SKM-1 treated with dmso at 0.1 percent for 144 hours (cell line): Measurements from ENCODE around the gene INPP4A.

Experiments
- DNase-seq: peaks from one replicate; lab custom pipeline; 2025; ENCODE audit not compliant: unreplicated experiment; lab: John Stamatoyannopoulos, UW

INPP4A gene

DNA sequence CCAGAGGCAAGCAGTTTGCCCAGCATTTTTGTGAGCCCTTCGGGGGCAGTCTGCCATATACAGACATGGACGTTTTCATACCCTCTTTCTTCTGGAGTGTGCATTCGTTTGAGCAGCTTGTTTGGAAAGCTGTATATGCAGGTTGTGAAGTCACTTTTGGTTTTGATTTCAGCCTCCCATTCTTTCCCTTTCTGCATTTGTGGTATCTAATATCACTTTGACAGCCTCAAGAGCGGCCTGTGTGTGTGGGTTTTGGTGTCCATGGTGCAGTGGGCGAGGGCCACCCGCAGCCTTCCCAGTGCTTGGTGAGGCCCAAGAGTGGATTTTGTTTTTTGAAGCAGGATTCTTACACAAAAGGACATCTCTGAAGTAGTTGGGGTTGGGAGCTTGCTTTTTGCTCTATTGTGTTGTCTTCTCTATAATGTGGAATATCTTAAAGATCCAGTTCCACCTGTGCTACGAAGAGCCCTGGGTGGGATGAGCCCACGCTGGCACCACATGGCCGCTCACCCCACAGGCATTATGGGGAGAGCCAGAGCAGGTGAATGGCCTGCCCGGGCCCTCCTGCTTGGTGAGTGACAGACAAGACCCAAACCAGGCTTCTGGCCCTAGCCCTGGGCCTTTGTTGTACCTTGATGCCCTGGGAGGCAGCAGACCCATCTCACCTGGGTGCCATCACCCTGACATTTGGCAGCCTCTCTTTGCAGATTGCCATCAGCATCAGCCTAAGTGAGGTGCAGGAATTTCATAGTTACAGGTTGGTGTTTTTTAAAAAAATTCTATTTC is 29.5 kb downstream of the INPP4A start:
- no peak for DNase-seq

DNA sequence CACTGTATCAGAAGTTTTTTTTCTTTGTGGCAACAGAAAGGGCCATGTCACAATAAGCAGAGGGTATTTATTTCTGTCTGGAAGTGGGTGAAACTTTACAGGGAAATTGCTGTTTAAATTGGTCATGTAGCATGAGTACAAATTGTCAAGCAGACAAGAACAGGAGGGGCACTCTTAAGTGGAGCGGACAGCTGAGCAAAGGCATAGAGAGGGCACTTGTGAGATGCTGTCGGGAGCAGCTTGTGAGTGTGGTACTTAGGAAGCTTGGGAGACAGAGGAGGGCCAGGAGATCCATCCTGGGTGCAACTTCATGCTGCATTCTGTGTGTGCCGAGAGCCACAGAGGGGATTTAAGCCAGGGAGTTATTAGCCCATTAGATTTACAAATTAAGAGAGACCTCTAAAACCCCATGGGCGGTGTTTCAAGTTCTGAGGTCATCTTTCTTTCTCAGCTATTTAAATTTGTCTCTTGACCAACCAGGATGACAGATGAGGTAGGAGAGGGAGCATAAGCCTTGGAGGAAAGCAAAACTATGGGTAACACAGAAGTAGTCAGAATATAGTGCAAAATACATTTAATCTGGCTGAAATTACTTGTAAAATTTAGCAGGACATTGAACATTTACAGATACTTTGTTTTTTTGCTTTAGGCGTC is 30.4 kb downstream of the INPP4A start:
- DNase-seq, result no peak

DNA sequence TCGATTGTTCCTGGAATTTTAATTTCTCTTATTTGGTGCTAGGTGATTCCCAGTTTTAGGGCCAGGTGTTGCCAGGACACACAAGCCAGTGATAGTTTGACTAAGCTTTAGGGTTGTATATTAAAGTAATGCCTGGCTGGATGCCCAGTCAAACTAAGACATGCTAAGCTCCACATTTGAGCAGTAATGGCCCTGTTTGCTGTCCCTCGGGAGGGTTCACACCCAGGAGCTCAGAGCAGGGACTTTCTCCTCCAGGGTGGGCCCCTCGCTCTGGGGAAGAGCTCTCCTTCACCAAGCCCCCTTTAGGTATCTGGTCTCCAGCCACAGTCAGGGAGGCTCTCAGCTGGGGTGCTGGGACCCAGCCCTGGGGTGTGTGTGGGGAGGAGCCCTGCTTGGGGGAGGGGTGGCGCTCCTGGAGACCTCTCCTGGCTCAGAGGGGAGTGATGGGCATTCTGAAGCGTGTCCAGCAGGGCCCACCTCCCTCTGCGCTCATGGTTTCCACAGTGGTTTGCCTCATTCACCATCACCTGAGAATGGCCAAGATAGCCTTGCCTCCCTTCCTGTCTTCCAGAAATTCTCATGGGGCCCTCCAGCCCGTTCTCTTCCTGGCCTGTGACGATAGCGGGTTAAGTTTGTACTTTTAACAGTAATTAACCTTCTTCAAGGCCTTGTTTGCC is 31.7 kb downstream of the INPP4A start:
- no peak for DNase-seq

DNA sequence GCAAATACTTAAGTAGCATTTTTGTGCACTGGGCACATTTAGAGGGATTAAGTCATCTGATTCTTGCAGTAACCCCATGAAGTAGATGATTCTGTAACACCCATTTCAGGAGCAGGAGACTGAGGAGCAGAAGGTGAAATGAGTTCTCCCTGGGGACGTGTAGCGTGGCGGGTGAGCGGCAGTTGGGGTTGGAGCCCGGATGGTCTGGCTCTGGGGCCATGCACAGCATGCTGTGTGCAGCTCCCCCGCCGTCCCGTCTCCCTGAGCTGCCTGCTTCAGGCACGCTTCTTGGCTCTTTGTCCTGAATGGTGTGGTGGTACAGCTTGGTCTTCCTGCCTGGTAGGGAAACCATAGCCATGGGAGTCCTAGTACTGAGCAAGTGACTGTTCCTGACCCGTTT is 32.4 kb downstream of the INPP4A start:
- no peak for DNase-seq

DNA sequence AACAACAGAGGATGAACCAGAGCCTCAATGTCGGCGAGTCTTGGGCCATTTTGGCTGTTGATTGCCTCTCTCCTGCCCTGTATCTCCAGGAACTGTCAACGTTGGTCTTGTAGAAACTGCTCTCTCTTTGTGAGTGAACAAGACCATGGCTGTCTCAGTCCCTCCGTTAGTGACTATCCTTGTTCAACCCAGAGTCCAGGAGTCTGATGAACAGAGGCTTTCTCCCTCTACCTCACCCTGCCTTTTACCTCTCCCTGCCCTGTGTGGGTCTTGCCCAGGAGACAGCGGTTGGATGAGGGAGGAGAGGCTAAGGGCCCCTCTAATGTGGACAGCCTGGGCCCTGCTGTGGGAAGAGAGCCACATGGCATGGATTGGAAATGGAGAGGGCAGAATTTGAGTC is 32.8 kb downstream of the INPP4A start:
- no peak for DNase-seq

DNA sequence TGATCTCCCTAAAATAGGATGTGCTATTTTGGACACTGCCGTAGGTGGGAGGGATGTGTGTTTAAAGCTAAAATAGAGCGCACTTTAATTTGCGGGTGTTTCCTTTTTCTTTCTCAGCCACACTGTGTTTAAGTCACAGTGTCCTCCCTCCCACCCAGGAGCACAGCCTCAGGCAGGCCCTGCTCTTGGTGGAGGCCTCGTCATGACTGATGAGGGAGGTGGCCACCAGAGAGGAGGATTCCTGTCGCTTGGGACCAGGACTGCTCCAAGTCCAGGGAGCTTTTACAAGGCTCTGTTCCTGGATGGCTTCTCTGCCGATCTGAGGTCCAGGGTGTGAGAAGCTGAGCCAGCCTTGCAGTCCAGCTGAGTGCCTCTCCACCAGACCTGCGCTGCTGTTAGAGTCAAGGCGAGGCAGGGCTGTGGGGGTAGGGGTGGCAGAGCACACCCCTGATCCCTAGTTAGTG is 33.5 kb downstream of the INPP4A start:
- no peak for DNase-seq

DNA sequence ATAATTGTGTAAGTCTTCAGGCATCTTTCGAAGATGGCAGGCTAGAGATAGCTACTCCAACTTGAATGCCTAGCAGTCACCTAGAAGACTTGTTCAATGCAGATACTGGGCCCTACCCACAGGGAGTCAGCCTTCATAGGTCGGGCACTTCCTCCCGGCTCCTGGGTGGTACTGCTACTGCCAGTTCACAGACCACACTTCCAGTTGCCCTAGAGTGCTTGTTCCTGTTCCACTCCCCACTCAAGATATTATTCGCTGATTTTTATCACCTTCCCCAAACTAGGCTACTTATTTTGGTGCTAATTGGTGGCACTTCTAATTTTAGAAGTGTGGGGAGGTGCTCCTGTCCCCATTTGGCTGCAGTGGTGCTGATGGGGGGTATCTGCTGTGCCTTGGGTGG is 34.2 kb downstream of the INPP4A start:
- no peak for DNase-seq

DNA sequence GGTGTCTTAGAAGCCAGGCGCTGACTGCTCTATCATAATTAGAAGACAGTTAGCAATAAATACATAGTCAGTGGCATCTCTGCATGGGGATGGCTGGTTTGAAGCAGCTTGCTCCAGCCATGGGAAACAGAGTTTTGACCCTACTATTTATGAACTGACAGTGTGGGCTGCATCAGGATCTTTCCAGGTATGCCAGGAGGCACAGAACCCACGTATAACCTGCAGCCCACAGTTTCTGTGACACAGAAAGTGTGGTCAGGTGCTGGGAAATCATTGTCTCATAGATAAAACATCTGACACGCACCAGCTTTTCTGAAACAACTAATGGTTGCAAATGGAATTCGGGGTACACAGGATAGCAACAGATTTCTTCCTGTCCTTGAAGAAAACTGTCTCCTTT is 34.7 kb downstream of the INPP4A start:
- no peak for DNase-seq

DNA sequence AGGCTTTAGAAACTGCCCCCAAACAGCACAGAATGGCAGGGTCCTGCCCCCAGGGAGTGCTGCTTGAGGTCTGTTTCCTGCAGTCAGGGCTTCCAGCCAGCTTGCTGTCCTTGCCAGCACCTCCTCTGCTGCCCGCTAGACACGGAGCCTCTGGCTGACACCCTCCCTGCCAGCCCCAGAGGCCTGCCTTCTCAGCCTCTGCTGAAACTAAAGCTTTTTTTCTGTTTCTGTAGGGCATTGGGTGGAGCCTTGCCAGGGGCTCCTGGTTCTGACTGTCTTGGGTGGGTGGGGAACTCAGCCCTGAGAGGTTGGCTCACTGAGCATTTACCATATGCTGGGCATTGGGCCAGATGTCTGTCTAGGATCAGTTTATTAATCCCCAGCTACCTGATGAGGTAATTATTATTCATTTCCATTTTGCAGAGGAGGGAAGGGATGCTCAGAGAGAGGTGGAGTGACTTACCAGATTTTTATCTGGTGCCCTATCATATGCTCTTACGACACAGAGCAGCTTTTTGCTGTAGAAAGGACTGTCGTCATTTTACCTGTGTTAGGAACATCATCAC is 35.4 kb downstream of the INPP4A start:
- DNase-seq, result no peak

DNA sequence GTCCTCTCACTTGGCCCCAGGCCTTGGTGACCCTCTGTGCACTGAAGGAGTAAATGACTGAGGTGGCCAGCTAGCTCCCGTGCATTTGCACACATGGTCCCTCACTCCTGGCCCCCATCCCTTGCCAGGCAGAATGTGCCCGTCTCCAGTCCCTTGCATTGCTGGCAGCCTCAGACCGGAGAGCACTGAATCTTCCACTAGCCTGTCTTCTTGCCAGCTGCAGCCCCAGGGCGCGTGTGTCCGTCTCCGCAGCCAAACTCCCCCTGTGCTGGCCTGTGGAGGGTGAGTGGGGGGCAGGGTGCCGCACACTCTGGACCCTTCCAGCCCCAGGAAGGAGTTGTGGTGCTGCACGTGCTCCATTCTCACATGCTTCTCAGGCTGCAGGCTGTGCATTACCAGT is 35.9 kb downstream of the INPP4A start:
- no peak for DNase-seq

DNA sequence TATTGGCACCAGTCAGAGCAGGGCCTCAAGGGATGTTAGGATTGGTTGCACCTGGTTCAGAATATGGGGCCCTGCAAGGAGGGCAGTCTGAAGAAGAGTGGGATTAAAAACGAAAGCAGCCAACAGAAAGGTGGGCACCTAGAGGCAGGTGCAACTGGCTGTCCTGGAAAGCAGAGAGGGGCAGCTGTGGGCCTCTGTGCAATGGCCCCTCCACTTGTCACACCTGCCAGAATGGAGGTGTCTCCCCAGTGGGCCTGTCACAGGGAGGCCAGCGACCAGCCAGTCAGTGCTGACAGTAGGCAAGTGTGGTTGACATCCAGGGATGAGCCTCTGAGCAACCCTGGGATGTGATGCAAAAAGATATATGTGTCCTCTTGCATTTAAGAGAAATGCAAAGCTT is 37.7 kb downstream of the INPP4A start:
- no peak for DNase-seq

DNA sequence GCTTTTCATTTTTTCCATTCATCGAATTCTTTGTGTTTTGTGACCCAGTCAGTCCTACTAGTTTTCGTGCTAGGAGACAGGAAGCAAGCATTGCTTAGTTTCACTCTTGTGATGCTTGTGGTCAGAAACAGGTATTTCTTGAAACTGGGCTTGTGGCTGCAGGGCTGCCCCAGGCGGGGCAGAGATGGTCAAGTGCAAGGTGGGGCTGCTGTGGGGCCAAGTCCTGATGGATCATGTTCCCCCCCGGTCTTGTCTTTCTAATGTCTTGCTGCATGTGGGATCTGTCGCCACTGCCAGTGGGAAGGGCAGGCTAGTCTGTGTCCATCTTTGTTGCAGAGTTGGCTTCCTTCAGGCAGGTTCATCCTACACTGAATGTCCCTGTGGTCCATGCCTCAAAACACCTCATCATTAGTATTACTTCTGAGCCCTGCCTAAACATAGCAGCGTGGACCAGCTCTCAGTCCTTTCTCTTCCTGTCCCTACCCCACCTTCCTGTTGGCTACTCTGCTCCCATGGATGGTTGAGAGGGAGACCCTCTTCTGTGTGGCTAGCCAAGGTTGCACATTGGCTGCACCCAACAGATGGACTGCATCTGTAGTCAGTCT is 38.7 kb downstream of the INPP4A start:
- DNase-seq, result no peak

DNA sequence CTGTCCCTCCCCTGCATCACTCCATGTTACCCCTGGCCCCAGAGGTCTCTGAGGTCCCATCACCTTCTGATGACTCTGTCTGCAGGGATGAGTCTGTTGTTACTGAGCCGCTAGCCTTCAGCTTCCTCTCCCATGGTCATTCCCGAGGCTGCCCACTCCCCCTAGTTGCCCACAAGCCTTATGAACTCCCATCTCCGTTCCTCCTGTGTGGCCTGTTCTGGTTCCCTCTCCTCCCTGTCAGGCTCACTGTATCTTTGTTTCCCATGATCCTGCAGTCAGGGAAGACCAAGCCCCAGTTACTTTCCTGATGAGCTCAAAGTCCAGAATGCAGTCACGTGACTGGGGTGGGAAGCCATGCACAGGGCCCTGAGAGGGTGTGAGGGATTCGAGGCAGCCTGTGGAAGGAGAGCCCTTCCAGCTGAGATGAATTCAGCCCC is 39.5 kb downstream of the INPP4A start:
- no peak for DNase-seq

DNA sequence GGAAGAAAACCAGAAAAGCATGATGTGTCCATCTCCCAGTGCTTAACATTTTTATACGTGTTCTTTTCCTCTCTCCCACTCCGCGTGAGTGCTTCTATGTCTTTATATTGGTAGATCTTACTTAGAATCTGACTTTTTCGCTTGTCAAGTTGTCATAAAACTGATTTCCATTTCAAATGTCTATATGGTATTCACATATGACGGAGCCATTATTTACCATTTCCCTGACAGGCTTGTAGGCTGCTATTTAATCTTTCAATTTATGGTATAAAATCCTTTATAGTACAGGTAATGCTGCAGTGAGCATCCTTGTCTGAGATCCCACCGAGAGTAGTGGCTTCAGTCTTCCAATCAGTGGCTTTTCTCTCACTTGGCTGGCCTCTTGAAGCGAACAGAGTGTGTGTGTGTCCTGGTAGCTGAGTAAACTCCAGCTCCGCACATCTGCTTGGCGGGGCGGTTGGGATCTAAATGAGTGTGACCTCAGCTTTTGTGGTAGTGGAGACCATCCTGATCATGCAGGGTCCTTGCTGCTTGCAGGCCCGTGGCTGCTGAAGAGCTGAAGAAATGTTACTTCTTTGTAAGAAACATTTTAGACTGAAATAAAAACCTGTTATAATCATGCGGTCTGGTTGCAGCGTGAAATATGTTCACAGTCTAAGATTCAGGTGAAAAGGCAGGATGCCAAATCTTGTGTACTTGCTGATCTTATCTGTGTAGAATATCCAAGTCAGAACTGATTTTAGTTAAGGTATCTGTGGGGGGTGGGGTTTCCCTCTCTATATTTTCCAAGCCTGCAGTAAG is 40.2 kb downstream of the INPP4A start:
- no peak for DNase-seq

DNA sequence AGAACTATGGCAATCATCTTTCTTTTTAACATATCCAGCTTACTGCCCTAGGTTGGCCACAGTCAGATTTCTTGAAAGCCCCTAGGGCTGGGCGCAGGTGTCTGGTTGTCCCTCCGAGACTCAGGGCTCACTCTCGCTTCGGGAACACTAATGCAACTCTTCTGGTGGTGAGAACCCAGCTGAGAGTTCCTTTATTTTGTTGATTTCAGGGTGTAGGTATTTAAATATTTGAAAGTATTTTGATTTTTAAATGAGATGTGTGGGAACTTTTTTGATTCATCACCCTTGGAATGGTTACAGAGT is 40.7 kb downstream of the INPP4A start:
- no peak for DNase-seq

DNA sequence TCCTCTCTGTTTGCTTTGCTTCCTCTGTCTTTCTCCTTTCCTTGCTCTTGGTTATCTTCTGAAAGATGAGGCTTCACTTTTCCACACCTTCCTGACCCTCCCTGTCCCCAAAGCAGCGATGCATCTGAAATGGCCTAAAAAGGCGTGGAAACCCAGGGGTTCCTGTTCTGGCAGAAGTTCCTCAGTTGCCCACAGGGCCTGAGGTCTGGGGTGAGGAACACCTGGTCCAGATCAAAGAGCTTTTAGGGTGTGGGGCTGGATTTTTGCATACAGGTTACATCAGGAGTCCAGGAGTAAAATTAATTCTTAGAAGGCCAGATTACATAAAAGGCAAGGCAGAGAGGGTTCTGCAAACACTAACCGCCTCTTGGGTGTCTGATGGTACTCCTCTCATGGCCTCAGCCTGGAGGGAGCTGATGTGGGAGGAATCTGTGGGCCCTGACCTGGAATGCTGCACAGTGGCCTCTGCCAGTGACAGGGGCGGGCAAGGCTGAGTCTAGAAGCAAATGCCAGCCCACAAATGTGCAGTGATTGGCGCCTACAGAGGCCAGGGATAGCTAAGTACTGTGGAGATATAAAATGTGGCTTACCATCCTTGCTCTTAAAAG is 41.8 kb downstream of the INPP4A start:
- no peak for DNase-seq

DNA sequence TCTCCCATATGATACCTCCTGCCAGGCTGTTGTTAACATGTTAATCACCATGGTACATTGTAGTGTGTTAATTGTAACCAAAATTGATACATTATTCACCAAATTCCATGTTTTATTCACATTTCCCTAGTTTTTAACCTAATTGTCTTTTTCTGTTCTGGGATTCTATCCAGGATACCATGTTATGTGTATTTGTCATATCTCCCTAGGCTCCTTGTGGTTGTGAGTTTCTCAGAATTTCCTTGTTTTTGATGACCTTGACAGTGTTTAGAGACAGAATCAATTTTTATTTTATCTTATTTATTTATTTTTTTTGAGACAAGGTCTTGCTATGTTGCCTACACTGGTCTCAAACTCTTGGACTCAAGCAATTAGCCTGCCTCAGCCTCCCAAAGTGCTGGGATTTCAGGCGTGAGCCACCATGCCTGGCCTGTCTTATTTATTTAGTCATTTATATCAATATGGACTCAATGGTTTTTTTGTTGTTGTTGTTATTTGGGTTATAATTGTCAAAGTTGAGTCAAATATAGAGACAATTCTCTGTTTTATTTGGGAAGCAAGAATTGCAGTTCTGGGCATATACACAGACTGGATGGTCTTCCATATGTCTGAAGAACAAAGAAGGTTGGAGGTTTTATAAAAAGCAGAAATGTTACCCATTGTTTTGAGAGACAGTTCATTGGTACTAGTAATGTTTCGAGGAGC is 42.6 kb downstream of the INPP4A start:
- no peak for DNase-seq

DNA sequence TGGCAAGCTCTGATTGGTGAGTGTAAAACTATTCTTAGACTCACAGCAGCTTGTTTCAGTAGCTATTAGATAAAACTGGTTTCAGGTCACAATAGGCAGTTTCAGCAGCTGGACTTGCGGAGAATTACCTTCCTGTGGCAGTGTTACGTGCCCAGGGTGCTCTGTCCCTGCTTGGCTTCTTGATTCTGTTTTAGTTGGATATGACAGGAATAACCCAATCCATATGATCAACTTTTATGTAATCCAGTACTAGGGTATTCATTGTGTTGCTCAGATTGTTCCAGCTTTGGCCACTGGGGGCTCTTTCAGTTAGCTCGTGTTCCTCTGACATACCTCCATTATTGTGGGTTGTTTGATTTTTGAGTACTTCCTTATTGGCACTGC is 43.1 kb downstream of the INPP4A start:
- DNase-seq, result peak; percentile 63

DNA sequence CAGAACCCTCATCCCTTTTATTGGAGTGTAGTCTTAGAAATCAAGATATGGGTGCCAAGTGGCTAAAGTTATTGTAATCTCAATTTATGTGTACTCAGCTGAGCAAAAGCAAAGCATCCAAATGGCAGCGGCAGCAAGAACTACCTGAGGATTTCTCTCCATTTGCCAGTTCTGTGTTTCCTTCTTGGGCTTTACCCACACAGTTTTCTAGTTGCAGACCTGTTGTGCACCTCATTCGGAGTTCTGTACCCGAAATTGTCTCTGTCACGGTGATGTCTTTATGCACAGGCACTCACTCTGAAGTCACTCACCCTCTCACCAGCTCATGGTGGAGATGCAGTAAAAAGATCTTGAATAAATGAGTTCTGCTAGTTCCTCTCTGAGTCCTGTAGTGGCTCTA is 43.6 kb downstream of the INPP4A start:
- no peak for DNase-seq

DNA sequence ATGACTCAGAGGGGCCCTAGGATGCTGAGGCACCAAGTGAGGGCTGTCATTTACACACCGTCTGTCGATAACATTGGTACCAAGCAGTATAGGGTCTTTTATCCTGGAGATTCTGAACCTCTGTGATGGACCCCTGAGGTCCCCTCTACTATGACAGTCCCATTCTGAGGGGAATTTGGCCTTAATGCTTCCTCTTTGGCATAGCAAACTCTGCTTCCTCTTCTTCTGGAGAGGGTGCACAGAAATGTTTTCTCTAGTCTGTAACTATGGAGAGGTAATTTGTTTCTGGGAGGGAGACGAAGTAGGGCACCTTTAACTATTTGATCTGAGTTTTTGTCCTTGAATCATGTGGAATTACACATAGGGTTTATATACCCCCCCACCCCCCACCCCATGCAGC is 44.8 kb downstream of the INPP4A start:
- peak; percentile 26 for DNase-seq
